PC-9 (cell line): ENCODE measurements around the gene SPATA25.

Experiments used
- EZH2 ChIP-seq: fragments of 200-600 bp; sonication (generic); IDR thresholded peaks from 2 replicates; pipeline ENCODE4 v1.8.0; 2017; ENCODE audit warnings: antibody characterized with exemption, low read depth
- TF ChIP-seq, protein P1 (sequence below): fragments of 200-600 bp; sonication (generic); conservative IDR thresholded peaks from 2 replicates; pipeline ENCODE4 v1.6.1; 2017; ENCODE audit warnings: mixed run types, antibody characterized with exemption, mild to moderate bottlenecking, moderate library complexity

DNA sequence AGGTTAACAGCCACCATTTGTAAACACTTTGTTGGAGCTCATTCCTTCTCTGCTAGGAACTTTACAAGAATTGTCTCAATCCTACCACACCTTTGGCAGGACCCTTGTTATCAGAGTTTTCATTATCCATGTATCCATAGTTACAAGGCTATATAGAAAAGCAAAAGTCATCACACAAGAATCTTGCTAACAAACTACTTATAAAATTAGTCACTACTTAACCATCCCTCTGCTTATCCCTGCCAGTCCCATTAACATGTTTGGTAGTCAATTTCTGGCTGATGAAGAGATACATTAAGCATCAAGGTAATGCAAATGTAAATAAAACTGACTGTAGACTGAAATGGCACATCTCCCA is 19.6 kb downstream of the SPATA25 start:
- TF ChIP-seq, protein P1, sequence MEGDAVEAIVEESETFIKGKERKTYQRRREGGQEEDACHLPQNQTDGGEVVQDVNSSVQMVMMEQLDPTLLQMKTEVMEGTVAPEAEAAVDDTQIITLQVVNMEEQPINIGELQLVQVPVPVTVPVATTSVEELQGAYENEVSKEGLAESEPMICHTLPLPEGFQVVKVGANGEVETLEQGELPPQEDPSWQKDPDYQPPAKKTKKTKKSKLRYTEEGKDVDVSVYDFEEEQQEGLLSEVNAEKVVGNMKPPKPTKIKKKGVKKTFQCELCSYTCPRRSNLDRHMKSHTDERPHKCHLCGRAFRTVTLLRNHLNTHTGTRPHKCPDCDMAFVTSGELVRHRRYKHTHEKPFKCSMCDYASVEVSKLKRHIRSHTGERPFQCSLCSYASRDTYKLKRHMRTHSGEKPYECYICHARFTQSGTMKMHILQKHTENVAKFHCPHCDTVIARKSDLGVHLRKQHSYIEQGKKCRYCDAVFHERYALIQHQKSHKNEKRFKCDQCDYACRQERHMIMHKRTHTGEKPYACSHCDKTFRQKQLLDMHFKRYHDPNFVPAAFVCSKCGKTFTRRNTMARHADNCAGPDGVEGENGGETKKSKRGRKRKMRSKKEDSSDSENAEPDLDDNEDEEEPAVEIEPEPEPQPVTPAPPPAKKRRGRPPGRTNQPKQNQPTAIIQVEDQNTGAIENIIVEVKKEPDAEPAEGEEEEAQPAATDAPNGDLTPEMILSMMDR, result no peak
- no peak for TF ChIP-seq EZH2
